ENCODE data around the gene PRKCD. TPM values are rescaled to one million over a fixed set of nuclear protein-coding genes. Genes with fewer than 3 reads are reported as not detected.

The PRKCD gene
- total RNA-seq, 1 experiment from 2014 or later, result 30.9 TPM

- POLR2A ChIA-PET, result interaction anchor here (0.8 kb wide), 1 partner anchor 14 kb away, joined by 3 read pairs; no protein-coding TSS in a partner anchor
- H3K27ac Mint-ChIP-seq (ENCODE audit: unreplicated experiment), result no peak overlapping the region
These were observed 15.3 kb upstream of the PRKCD start for GRCh38 chr3:53145713-53146080.

GRCh38 chr3:53146319-53146891 is 14.6 kb upstream of the PRKCD start:
- Mint-ChIP-seq H3K27me3 (ENCODE audit: insufficient read depth, unreplicated experiment) (no peaks in the 10 kb centered on the region), H3K27ac (ENCODE audit: unreplicated experiment) (no peak overlapping the region), H3K9me3 (ENCODE audit: unreplicated experiment) (no peaks in the 10 kb centered on the region), H3K4me3 (ENCODE audit: unreplicated experiment) (no peak overlapping the region), H3K4me1 (ENCODE audit: low read depth, unreplicated experiment) (peaks cover 25% of the 10 kb centered on the region), H3K36me3 (ENCODE audit: insufficient read depth, unreplicated experiment) (no peaks in the 10 kb centered on the region)
- intact Hi-C loops (cut with micrococcal nuclease; ENCODE audit: unreplicated experiment), result no loop called here
- H3K27me3 ChIP-seq (replicated peaks; ENCODE audit: control insufficient read depth, insufficient read depth, low read length), result no peaks in the 10 kb centered on the region
- no peak overlapping the region for H3K4me3 ChIP-seq (ENCODE audit: low read depth, low read length)
- no peaks in the 10 kb centered on the region for H3K36me3 ChIP-seq (ENCODE audit: control insufficient read depth, insufficient read depth, low read length)
- DNase-seq, result no peak
- BruUV-seq (replicated peaks), result no TSS peak
- ChIA-PET POLR2A (no interaction called here), CTCF (interaction anchor here (0.6 to 1.4 kb wide), 2 partner anchors 14 to 36 kb away, joined by 3 read pairs; partner anchors contain the start of gene PRKCD)
- H3K4me1 ChIP-seq, result peaks cover 16% of the 10 kb centered on the region
- TF ChIP-seq, protein P1, sequence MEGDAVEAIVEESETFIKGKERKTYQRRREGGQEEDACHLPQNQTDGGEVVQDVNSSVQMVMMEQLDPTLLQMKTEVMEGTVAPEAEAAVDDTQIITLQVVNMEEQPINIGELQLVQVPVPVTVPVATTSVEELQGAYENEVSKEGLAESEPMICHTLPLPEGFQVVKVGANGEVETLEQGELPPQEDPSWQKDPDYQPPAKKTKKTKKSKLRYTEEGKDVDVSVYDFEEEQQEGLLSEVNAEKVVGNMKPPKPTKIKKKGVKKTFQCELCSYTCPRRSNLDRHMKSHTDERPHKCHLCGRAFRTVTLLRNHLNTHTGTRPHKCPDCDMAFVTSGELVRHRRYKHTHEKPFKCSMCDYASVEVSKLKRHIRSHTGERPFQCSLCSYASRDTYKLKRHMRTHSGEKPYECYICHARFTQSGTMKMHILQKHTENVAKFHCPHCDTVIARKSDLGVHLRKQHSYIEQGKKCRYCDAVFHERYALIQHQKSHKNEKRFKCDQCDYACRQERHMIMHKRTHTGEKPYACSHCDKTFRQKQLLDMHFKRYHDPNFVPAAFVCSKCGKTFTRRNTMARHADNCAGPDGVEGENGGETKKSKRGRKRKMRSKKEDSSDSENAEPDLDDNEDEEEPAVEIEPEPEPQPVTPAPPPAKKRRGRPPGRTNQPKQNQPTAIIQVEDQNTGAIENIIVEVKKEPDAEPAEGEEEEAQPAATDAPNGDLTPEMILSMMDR (IDR thresholded peaks at IDR 0.05; ENCODE audit: insufficient read depth in 1 of 2, low read depth in 1 of 2, low read length in 1 of 2, severe bottlenecking in 1 of 2, unreplicated experiment in 1 of 2), result no peak
- H3K9me3 ChIP-seq, result no peaks in the 10 kb centered on the region

More at GRCh38 chr3:53145713-53146080, 15.3 kb upstream of the PRKCD start:
- Mint-ChIP-seq H3K27me3 (ENCODE audit: insufficient read depth, unreplicated experiment) (no peaks in the 10 kb centered on the region), H3K36me3 (ENCODE audit: insufficient read depth, unreplicated experiment) (no peaks in the 10 kb centered on the region), H3K4me3 (ENCODE audit: unreplicated experiment) (no peak overlapping the region), H3K4me1 (ENCODE audit: low read depth, unreplicated experiment) (peaks cover 23% of the 10 kb centered on the region), H3K9me3 (ENCODE audit: unreplicated experiment) (no peaks in the 10 kb centered on the region)
- peaks cover 16% of the 10 kb centered on the region for H3K4me1 ChIP-seq
- TF ChIP-seq, protein P1 (IDR thresholded peaks at IDR 0.05; ENCODE audit: insufficient read depth in 1 of 2, low read depth in 1 of 2, low read length in 1 of 2, severe bottlenecking in 1 of 2, unreplicated experiment in 1 of 2), result no peak
- BruUV-seq (replicated peaks), result no TSS peak
- H3K4me3 ChIP-seq (ENCODE audit: low read depth, low read length), result no peak overlapping the region
- DNase-seq, result no peak
- H3K36me3 ChIP-seq (ENCODE audit: control insufficient read depth, insufficient read depth, low read length), result no peaks in the 10 kb centered on the region
- CTCF ChIA-PET, result interaction anchor here (1.4 to 1.5 kb wide), 2 partner anchors 13 to 35 kb away, joined by 3 to 4 read pairs; no protein-coding TSS in a partner anchor
- intact Hi-C loops (cut with micrococcal nuclease; ENCODE audit: unreplicated experiment), result no loop called here
- no peaks in the 10 kb centered on the region for H3K27me3 ChIP-seq (replicated peaks; ENCODE audit: control insufficient read depth, insufficient read depth, low read length)
- H3K9me3 ChIP-seq, result no peaks in the 10 kb centered on the region

GRCh38 chr3:53147151-53147902 is 13.7 kb upstream of the PRKCD start:
- CTCF ChIA-PET, result interaction anchor here (0.6 kb wide), 1 partner anchor 13 kb away, joined by 3 read pairs; the partner anchor contains the start of gene PRKCD
- H3K9me3 Mint-ChIP-seq (ENCODE audit: unreplicated experiment), result no peaks in the 10 kb centered on the region
- intact Hi-C loops (cut with micrococcal nuclease; ENCODE audit: unreplicated experiment), result no loop called here
- POLR2A ChIA-PET, result no interaction called here
- H3K4me1 Mint-ChIP-seq (ENCODE audit: low read depth, unreplicated experiment), result peaks cover 25% of the 10 kb centered on the region
- no TSS peak for BruUV-seq (replicated peaks)
- no peaks in the 10 kb centered on the region for H3K27me3 Mint-ChIP-seq (ENCODE audit: insufficient read depth, unreplicated experiment)
- Histone ChIP-seq H3K4me1 (peaks cover 16% of the 10 kb centered on the region), H3K9me3 (no peaks in the 10 kb centered on the region), H3K36me3 (ENCODE audit: control insufficient read depth, insufficient read depth, low read length) (no peaks in the 10 kb centered on the region), H3K27me3 (replicated peaks; ENCODE audit: control insufficient read depth, insufficient read depth, low read length) (no peaks in the 10 kb centered on the region), H3K4me3 (ENCODE audit: low read depth, low read length) (no peak overlapping the region)
- DNase-seq, result no peak
- H3K4me3 Mint-ChIP-seq (ENCODE audit: unreplicated experiment), result no peak overlapping the region
- H3K36me3 Mint-ChIP-seq (ENCODE audit: insufficient read depth, unreplicated experiment), result no peaks in the 10 kb centered on the region
- TF ChIP-seq, protein P1 (IDR thresholded peaks at IDR 0.05; ENCODE audit: insufficient read depth in 1 of 2, low read depth in 1 of 2, low read length in 1 of 2, severe bottlenecking in 1 of 2, unreplicated experiment in 1 of 2), result no peak
- H3K27ac Mint-ChIP-seq (ENCODE audit: unreplicated experiment), result no peak overlapping the region

Data from Caco-2 (cell line).